Measurements from ENCODE around the gene REV3L.

The REV3L gene

DNA sequence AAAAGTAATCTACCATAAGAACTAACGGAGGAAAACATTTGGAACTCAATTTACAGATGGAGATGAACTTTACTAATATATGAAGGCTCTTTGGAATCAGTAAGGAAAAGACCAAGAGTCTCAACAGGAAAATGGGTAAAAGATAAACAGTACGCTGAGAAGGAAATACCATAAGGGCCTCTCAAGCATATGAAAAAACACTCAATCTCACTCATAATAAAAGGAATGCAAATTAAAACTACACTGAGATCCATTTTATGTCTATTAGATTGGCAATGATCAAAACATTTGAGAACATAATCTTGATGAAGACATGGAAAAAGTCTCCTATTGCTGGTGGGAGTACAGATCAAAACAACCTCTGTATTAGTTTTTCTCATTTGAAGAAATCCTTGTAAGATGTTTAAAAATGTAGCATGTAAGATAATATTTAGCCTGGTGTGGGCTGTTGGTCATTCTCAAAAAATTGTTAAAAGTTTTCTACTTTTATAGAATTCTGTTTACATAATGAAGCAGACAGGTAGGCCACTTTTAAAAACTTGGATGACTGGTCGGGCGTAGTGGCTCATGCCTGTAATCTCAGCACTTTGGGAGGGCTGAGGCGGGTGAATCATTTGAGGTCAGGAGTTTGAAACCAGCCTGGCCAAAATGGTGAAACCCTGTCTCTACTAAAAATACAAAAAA, 14.5 kb downstream of the REV3L start:
- ATAC-seq (ENCODE audit: low read depth) (peak; percentile 35; the same call in 1 of the 3 replicates), DNase-seq (ENCODE audit: low spot score) (no peak)
- Histone ChIP-seq H3K4me3 (ENCODE audit: severe bottlenecking) (no peak overlapping the region), H3K36me3 (ENCODE audit: low read depth) (peaks cover 11% of the 10 kb centered on the region), H3K4me1 (ENCODE audit: insufficient read depth, poor library complexity, severe bottlenecking) (peaks cover 26% of the 10 kb centered on the region), H3K27me3 (ENCODE audit: insufficient read depth, poor library complexity, severe bottlenecking) (no peaks in the 10 kb centered on the region), H3K9me3 (ENCODE audit: severe bottlenecking) (no peaks in the 10 kb centered on the region), H3K27ac (ENCODE audit: poor library complexity, severe bottlenecking) (peak overlapping the region; percentile 13)
- TF ChIP-seq, protein P1, sequence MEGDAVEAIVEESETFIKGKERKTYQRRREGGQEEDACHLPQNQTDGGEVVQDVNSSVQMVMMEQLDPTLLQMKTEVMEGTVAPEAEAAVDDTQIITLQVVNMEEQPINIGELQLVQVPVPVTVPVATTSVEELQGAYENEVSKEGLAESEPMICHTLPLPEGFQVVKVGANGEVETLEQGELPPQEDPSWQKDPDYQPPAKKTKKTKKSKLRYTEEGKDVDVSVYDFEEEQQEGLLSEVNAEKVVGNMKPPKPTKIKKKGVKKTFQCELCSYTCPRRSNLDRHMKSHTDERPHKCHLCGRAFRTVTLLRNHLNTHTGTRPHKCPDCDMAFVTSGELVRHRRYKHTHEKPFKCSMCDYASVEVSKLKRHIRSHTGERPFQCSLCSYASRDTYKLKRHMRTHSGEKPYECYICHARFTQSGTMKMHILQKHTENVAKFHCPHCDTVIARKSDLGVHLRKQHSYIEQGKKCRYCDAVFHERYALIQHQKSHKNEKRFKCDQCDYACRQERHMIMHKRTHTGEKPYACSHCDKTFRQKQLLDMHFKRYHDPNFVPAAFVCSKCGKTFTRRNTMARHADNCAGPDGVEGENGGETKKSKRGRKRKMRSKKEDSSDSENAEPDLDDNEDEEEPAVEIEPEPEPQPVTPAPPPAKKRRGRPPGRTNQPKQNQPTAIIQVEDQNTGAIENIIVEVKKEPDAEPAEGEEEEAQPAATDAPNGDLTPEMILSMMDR (IDR thresholded peaks at IDR 0.05; ENCODE audit: poor library complexity, severe bottlenecking) = no peak

- H3K4me3 ChIP-seq (ENCODE audit: severe bottlenecking) = no peak overlapping the region
- peak; percentile 44; the same call in 1 of the 3 replicates for ATAC-seq (ENCODE audit: low read depth)
- no peak overlapping the region for H3K27ac ChIP-seq (ENCODE audit: poor library complexity, severe bottlenecking)
- peaks cover 1% of the 10 kb centered on the region for H3K9me3 ChIP-seq (ENCODE audit: severe bottlenecking)
- H3K36me3 ChIP-seq (ENCODE audit: low read depth) = peaks cover 14% of the 10 kb centered on the region
- TF ChIP-seq, protein P1 (IDR thresholded peaks at IDR 0.05; ENCODE audit: poor library complexity, severe bottlenecking) = no peak
- H3K4me1 ChIP-seq (ENCODE audit: insufficient read depth, poor library complexity, severe bottlenecking) = peaks cover 33% of the 10 kb centered on the region
- no peaks in the 10 kb centered on the region for H3K27me3 ChIP-seq (ENCODE audit: insufficient read depth, poor library complexity, severe bottlenecking)
- DNase-seq (ENCODE audit: low spot score) = no peak
Measured at GRCh38 chr6:111464184-111464583, 18.8 kb downstream of the REV3L start.

DNA sequence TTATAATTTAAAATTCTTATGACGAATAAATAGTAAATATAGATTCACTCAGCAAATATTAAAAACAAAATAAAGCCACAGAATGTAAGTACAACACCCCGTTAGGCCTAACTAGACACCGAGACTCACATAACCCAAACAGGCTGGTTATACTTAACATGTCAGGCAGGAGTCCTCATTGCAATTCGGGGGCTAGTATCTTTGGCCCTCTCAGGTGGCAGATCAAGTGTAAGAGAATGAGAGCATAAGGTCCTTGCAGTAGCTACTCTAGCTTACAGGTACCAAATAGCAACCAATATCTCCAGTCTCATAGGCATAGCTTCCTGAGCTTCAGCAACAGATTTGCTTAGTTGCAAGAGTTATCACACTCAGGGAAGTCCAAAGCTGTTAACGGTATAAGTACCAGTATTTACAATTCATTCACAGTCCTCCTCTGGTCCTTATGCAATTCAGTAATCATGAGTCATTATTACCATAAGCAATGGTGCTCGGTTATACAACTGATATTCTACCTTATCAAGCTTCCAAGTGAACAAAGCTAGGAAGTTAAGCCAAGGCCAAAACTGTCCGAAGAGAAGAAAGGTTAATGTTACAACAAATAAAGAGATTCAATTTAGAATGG, 20.1 kb downstream of the REV3L start:
- Histone ChIP-seq H3K27me3 (ENCODE audit: insufficient read depth, poor library complexity, severe bottlenecking) (no peaks in the 10 kb centered on the region), H3K27ac (ENCODE audit: poor library complexity, severe bottlenecking) (no peak overlapping the region), H3K4me1 (ENCODE audit: insufficient read depth, poor library complexity, severe bottlenecking) (peaks cover 24% of the 10 kb centered on the region), H3K9me3 (ENCODE audit: severe bottlenecking) (peaks cover 4% of the 10 kb centered on the region), H3K36me3 (ENCODE audit: low read depth) (peaks cover 17% of the 10 kb centered on the region), H3K4me3 (ENCODE audit: severe bottlenecking) (no peak overlapping the region)
- TF ChIP-seq, protein P1 (IDR thresholded peaks at IDR 0.05; ENCODE audit: poor library complexity, severe bottlenecking) = no peak
- no peak for DNase-seq (ENCODE audit: low spot score)
- ATAC-seq (ENCODE audit: low read depth) = peak; percentile 92

GRCh38 chr6:111461860-111462259, 21.2 kb downstream of the REV3L start:
- peaks cover 24% of the 10 kb centered on the region for H3K4me1 ChIP-seq (ENCODE audit: insufficient read depth, poor library complexity, severe bottlenecking)
- no peak for ATAC-seq (ENCODE audit: low read depth)
- TF ChIP-seq, protein P1 (IDR thresholded peaks at IDR 0.05; ENCODE audit: poor library complexity, severe bottlenecking) = no peak

More at GRCh38 chr6:111461860-111462259, 21.2 kb downstream of the REV3L start:
- Histone ChIP-seq H3K36me3 (ENCODE audit: low read depth) (peaks cover 20% of the 10 kb centered on the region), H3K4me3 (ENCODE audit: severe bottlenecking) (no peak overlapping the region), H3K27me3 (ENCODE audit: insufficient read depth, poor library complexity, severe bottlenecking) (no peaks in the 10 kb centered on the region), H3K27ac (ENCODE audit: poor library complexity, severe bottlenecking) (no peak overlapping the region), H3K9me3 (ENCODE audit: severe bottlenecking) (peaks cover 6% of the 10 kb centered on the region)
- DNase-seq (ENCODE audit: low spot score) = no peak

Measured in RWPE2 (cell line).